ENCODE data around the gene NOD2. TPM values are rescaled to one million over a fixed set of nuclear protein-coding genes. Genes with fewer than 3 reads are reported as not detected.

NOD2 gene
- total and polyA plus RNA-seq, 11 donors: 0.21 to 6.5 (median 0.74) TPM

- no peaks in the 10 kb centered on the region for H3K36me3 ChIP-seq
- peak in 1 of 5 donors; percentile 17 for DNase-seq
- TF ChIP-seq, protein P1, sequence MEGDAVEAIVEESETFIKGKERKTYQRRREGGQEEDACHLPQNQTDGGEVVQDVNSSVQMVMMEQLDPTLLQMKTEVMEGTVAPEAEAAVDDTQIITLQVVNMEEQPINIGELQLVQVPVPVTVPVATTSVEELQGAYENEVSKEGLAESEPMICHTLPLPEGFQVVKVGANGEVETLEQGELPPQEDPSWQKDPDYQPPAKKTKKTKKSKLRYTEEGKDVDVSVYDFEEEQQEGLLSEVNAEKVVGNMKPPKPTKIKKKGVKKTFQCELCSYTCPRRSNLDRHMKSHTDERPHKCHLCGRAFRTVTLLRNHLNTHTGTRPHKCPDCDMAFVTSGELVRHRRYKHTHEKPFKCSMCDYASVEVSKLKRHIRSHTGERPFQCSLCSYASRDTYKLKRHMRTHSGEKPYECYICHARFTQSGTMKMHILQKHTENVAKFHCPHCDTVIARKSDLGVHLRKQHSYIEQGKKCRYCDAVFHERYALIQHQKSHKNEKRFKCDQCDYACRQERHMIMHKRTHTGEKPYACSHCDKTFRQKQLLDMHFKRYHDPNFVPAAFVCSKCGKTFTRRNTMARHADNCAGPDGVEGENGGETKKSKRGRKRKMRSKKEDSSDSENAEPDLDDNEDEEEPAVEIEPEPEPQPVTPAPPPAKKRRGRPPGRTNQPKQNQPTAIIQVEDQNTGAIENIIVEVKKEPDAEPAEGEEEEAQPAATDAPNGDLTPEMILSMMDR (IDR thresholded peaks at IDR 0.05): no peak
- TF ChIP-seq POLR2A (IDR thresholded peaks at IDR 0.05): no peak
- 72 to 85% (median 80%) methylated on average over 6 to 10 of the region's 10 CpGs for WGBS, 4 donors
- ATAC-seq: no peak
- no peak overlapping the region for H3K4me3 ChIP-seq
- peaks cover 0 to 29% (median 1%) of the 10 kb centered on the region in 12 donors for H3K4me1 ChIP-seq
- peaks cover 0 to 6% (median 0%) of the 10 kb centered on the region in 12 donors for H3K9me3 ChIP-seq
- intact Hi-C loops (cut with DNase I): loop anchor here in 7 of 10 donors (5.0 to 10.0 kb wide), 9 partner anchors 65 to 638 kb away; partner anchors contain the start of genes CNEP1R1 (in 2 of the 7) and BRD7 (in 1 of the 7)
- no peak overlapping the region for H3K27ac ChIP-seq
- no peaks in the 10 kb centered on the region for H3K27me3 ChIP-seq
These were observed 31.0 kb upstream of the NOD2 start for GRCh38 chr16:50662306-50662940.

GRCh38 chr16:50664270-50664669 is 29.1 kb upstream of the NOD2 start:
- ATAC-seq: no peak
- H3K27ac ChIP-seq: peak overlapping the region in 1 of 12 donors; percentile 87
- no peak for TF ChIP-seq POLR2A (IDR thresholded peaks at IDR 0.05)
- TF ChIP-seq, protein P1 (IDR thresholded peaks at IDR 0.05): no peak

DNA sequence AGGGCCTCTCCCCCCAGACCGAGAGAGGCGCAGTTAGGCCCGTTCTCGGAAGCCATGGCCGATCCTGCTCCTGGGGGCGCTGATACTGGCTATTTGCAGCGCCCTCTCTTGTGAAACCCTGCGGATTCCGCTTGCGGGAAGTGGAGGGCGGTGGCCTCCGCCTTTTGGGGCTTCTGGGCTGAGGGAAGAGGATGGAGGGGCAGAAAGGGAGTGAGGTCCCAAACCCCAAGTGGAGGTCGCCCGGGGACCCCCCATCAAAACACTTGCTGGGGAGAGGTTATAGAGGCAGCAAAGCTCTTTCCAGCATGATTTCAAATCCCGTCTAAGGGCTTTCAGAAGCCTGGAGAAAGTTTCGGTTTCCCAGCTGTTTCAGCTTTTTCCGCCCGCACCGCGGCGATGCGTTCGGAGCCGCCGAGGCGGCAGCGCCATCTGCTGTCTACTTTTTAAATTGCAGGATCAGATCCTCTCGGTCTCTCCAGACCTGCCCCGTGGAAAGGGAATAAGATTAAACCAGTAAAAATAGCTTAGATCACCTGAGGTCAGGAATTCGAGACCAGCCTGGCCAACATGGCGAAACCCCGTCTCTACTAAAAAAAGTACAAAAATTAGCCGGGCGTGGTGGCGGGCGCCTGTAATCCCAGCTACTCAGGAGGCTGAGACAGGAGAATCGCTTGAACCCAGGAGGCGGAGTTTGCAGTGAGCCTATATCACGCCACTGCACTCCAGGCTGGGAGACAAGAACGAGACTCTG is 28.1 kb upstream of the NOD2 start:
- 10 to 17% (median 16%) methylated on average over 33 to 40 of the region's 40 CpGs for whole genome bisulfite sequencing, 4 donors
- DNase-seq: peak; percentile 78 to 87 (median 80)
- ATAC-seq: peak; percentile 74 to 88 (median 81)
- H3K27me3 ChIP-seq: no peaks in the 10 kb centered on the region
- intact Hi-C loops (cut with DNase I): loop anchor here (2.0 to 10.0 kb wide), 19 partner anchors 71 to 643 kb away; partner anchors contain the start of genes CNEP1R1 (in 2 of the 10), BRD7 (in 1 of the 10) and CYLD (in 1 of the 10)
- peaks cover 0 to 6% (median 0%) of the 10 kb centered on the region in 12 donors for H3K9me3 ChIP-seq
- H3K4me3 ChIP-seq: peak overlapping the region; percentile 9 to 60 (median 54)
- TF ChIP-seq, protein P1 (IDR thresholded peaks at IDR 0.05): peak; percentile 85 to 97 (median 92)
- TF ChIP-seq POLR2A (IDR thresholded peaks at IDR 0.05): no peak
- H3K4me1 ChIP-seq: peaks cover 0 to 46% (median 12%) of the 10 kb centered on the region in 12 donors
- H3K27ac ChIP-seq: peak overlapping the region in 11 of 12 donors; percentile 49 to 87 (median 74)
- H3K36me3 ChIP-seq: no peaks in the 10 kb centered on the region

More at GRCh38 chr16:50664270-50664669, 29.1 kb upstream of the NOD2 start:
- no peaks in the 10 kb centered on the region for H3K36me3 ChIP-seq
- WGBS, 4 donors: 91 to 95% (median 94%) methylated on average over 5 of the region's 5 CpGs
- H3K9me3 ChIP-seq: peaks cover 0 to 6% (median 0%) of the 10 kb centered on the region in 12 donors
- H3K4me3 ChIP-seq: no peak overlapping the region
- H3K4me1 ChIP-seq: peaks cover 0 to 46% (median 12%) of the 10 kb centered on the region in 12 donors
- intact Hi-C loops (cut with DNase I): loop anchor here in 8 of 10 donors (2.0 to 10.0 kb wide), 13 partner anchors 67 to 639 kb away; partner anchors contain the start of genes CNEP1R1 (in 2 of the 8), BRD7 (in 1 of the 8) and CYLD (in 1 of the 8)
- H3K27me3 ChIP-seq: no peaks in the 10 kb centered on the region
- peak in 1 of 5 donors; percentile 1 for DNase-seq

All from heart left ventricle (tissue), 16 donors.